HepG2 (cell line): ENCODE measurements around the gene AFDN. TPM values are rescaled to one million over a fixed set of nuclear protein-coding genes. Genes with fewer than 3 reads are reported as not detected.

Experiments
- ARNT ChIP-seq: fragments of 450-650 bp; IDR thresholded peaks from 2 replicates; pipeline ENCODE4 v1.6.1; 2017
- FIP1L1 ChIP-seq: fragments of 200-400 bp; formaldehyde crosslinking; IDR thresholded peaks from 2 replicates; pipeline ENCODE4 v1.6.1; 2018; ENCODE audit warnings: low read depth, mild to moderate bottlenecking, low read length, moderate library complexity, borderline replicate concordance; ENCODE audit not compliant: insufficient read depth
- FOXO1 ChIP-seq: sonication (generic); formaldehyde crosslinking; IDR thresholded peaks from 2 replicates; pipeline ENCODE4 v1.4.0; 2020; ENCODE audit warnings: missing genetic modification reagents
- HIVEP1 ChIP-seq: sonication (generic); formaldehyde crosslinking; IDR thresholded peaks from 2 replicates; pipeline ENCODE4 v1.4.0; 2020; ENCODE audit warnings: mild to moderate bottlenecking, missing genetic modification reagents
- MTA1 ChIP-seq: sonication (generic); formaldehyde crosslinking; IDR thresholded peaks from 2 replicates; pipeline ENCODE4 v1.4.0; 2020; ENCODE audit warnings: missing genetic modification reagents, mild to moderate bottlenecking, borderline replicate concordance
- NCOA1 ChIP-seq: sonication (generic); formaldehyde crosslinking; IDR thresholded peaks from 2 replicates; pipeline ENCODE4 v1.9.0; 2021; ENCODE audit warnings: missing genetic modification reagents
- PAX8 ChIP-seq: sonication (generic); formaldehyde crosslinking; IDR thresholded peaks from 2 replicates; pipeline ENCODE4 v1.8.0; 2022; ENCODE audit warnings: mild to moderate bottlenecking, missing genetic modification reagents, borderline replicate concordance
- PRMT3 ChIP-seq: sonication (generic); formaldehyde crosslinking; IDR thresholded peaks from 2 replicates; pipeline ENCODE4 v1.8.1; 2022; ENCODE audit warnings: low read depth, mild to moderate bottlenecking, moderate library complexity, missing genetic modification reagents, borderline replicate concordance
- SNAI1 ChIP-seq: sonication (generic); formaldehyde crosslinking; IDR thresholded peaks from 2 replicates; pipeline ENCODE4 v1.5.0; 2020; ENCODE audit warnings: mild to moderate bottlenecking, missing genetic modification reagents, borderline replicate concordance
- ZNF136 ChIP-seq: sonication (generic); formaldehyde crosslinking; IDR thresholded peaks from 2 replicates; pipeline ENCODE4 v1.8.1; 2022; ENCODE audit warnings: low read depth, mild to moderate bottlenecking, moderate library complexity, missing genetic modification reagents
- ZNF205 ChIP-seq: IDR thresholded peaks from 2 replicates; pipeline ENCODE4 v1.6.1; 2018; ENCODE audit warnings: missing biosample characterization, missing genetic modification reagents
- ZNF207 ChIP-seq: fragments of 450-650 bp; IDR thresholded peaks from 2 replicates; pipeline ENCODE4 v1.6.1; 2016; ENCODE audit warnings: antibody characterized with exemption, borderline replicate concordance
- ZNF264 ChIP-seq: sonication (generic); formaldehyde crosslinking; IDR thresholded peaks from 2 replicates; pipeline ENCODE4 v1.4.0; 2020; ENCODE audit warnings: missing genetic modification reagents
- ZNF414 ChIP-seq: sonication (generic); formaldehyde crosslinking; IDR thresholded peaks from 2 replicates; pipeline ENCODE4 v1.5.0; 2020; ENCODE audit warnings: missing genetic modification reagents
- ZNF7 ChIP-seq: IDR thresholded peaks from 2 replicates; pipeline ENCODE4 v1.6.1; 2016; ENCODE audit warnings: missing biosample characterization, missing genetic modification reagents
- ZNF709 ChIP-seq: sonication (generic); formaldehyde crosslinking; IDR thresholded peaks from 2 replicates; pipeline ENCODE4 v1.5.0; 2020; ENCODE audit warnings: mild to moderate bottlenecking, missing genetic modification reagents
- ZZZ3 ChIP-seq: sonication (generic); formaldehyde crosslinking; IDR thresholded peaks from 2 replicates; pipeline ENCODE4 v1.4.0; 2020; ENCODE audit warnings: missing genetic modification reagents, mild to moderate bottlenecking, borderline replicate concordance
- polyA plus RNA-seq, 8 experiments: library from polyadenylated mRNA; depleted of rRNA in 3 of 8; stranded (reverse) in 7 of 8; unstranded in 1 of 8; fragments of >200 nt; fragmentation: Illumina TruSeq in 4 of 8; extraction: Trizol in 4 of 8; gene quantifications; 2 replicates each; pipeline versions ENCODE4 v1.2.1 to v1.2.3, GENCODE V29; 2011 to 2016; ENCODE audit warnings: low read depth in 4 of 8, missing spikeins in 1 of 8, mixed read lengths in 1 of 8; ENCODE audit not compliant: insufficient read depth in 1 of 8
- total RNA-seq, 5 experiments: library from RNA; depleted of rRNA; stranded (reverse); fragments of >200 nt; fragmentation: Illumina TruSeq; extraction: Trizol; gene quantifications; 2 replicates each; pipeline ENCODE4 v1.2.3, GENCODE V29; 2016; ENCODE audit warnings: low read depth in 1 of 5
- TF ChIP-seq, protein P1 (sequence below): sonication (generic); formaldehyde crosslinking; IDR thresholded peaks from 2 replicates; pipeline ENCODE4 v1.4.0; 2020; ENCODE audit warnings: missing genetic modification reagents, borderline replicate concordance
- TF ChIP-seq, protein P2 (sequence below): sonication (generic); formaldehyde crosslinking; IDR thresholded peaks from 2 replicates; pipeline ENCODE4 v1.5.0; 2020; ENCODE audit warnings: mild to moderate bottlenecking, low read depth, missing genetic modification reagents, borderline replicate concordance
- TF ChIP-seq, protein P3 (sequence below): sonication (generic); formaldehyde crosslinking; IDR thresholded peaks from 2 replicates; pipeline ENCODE4 v1.5.0; 2020; ENCODE audit warnings: missing genetic modification reagents
- TF ChIP-seq, protein P4 (sequence below): sonication (generic); formaldehyde crosslinking; IDR thresholded peaks from 2 replicates; pipeline ENCODE4 v1.5.1; 2020; ENCODE audit warnings: mild to moderate bottlenecking, moderate library complexity, missing genetic modification reagents

AFDN gene
- total and polyA plus RNA-seq, 2 of the 13 experiments (the other 11 are each of a cell fraction or from before 2014, with no cell fraction given), result 136 to 151 TPM

GRCh38 chr6:167963589-167964057 is 136.9 kb downstream of the AFDN start (continued):
- 0 out of 2 replicates have a peak, but pooled peaks have one; percentile 59 for TF ChIP-seq PAX8
- TF ChIP-seq ZNF207, result no peak
- no peak for TF ChIP-seq HIVEP1 (CRISPR knock-in tag)
- no peak for TF ChIP-seq ZNF7
- no peak for TF ChIP-seq ARNT
- TF ChIP-seq, protein P1, sequence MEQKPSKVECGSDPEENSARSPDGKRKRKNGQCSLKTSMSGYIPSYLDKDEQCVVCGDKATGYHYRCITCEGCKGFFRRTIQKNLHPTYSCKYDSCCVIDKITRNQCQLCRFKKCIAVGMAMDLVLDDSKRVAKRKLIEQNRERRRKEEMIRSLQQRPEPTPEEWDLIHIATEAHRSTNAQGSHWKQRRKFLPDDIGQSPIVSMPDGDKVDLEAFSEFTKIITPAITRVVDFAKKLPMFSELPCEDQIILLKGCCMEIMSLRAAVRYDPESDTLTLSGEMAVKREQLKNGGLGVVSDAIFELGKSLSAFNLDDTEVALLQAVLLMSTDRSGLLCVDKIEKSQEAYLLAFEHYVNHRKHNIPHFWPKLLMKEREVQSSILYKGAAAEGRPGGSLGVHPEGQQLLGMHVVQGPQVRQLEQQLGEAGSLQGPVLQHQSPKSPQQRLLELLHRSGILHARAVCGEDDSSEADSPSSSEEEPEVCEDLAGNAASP (CRISPR knock-in tag), result peak; percentile 84
- TF ChIP-seq FOXO1, result peak; percentile 73; the same call in 1 of the 2 replicates
- TF ChIP-seq, protein P2, sequence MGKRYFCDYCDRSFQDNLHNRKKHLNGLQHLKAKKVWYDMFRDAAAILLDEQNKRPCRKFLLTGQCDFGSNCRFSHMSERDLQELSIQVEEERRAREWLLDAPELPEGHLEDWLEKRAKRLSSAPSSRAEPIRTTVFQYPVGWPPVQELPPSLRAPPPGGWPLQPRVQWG (CRISPR knock-in tag), result no peak
- no peak for TF ChIP-seq SNAI1
- TF ChIP-seq PRMT3 (CRISPR knock-in tag), result no peak
- 0 out of 2 replicates have a peak, but pooled peaks have one; percentile 39 for TF ChIP-seq ZNF414 (CRISPR knock-in tag)
- peak; percentile 89 for TF ChIP-seq ZNF205
- 0 out of 2 replicates have a peak, but pooled peaks have one; percentile 63 for TF ChIP-seq NCOA1 (CRISPR knock-in tag)
- TF ChIP-seq, protein P3, sequence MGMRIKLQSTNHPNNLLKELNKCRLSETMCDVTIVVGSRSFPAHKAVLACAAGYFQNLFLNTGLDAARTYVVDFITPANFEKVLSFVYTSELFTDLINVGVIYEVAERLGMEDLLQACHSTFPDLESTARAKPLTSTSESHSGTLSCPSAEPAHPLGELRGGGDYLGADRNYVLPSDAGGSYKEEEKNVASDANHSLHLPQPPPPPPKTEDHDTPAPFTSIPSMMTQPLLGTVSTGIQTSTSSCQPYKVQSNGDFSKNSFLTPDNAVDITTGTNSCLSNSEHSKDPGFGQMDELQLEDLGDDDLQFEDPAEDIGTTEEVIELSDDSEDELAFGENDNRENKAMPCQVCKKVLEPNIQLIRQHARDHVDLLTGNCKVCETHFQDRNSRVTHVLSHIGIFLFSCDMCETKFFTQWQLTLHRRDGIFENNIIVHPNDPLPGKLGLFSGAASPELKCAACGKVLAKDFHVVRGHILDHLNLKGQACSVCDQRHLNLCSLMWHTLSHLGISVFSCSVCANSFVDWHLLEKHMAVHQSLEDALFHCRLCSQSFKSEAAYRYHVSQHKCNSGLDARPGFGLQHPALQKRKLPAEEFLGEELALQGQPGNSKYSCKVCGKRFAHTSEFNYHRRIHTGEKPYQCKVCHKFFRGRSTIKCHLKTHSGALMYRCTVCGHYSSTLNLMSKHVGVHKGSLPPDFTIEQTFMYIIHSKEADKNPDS (CRISPR knock-in tag), result no peak
- TF ChIP-seq, protein P4, sequence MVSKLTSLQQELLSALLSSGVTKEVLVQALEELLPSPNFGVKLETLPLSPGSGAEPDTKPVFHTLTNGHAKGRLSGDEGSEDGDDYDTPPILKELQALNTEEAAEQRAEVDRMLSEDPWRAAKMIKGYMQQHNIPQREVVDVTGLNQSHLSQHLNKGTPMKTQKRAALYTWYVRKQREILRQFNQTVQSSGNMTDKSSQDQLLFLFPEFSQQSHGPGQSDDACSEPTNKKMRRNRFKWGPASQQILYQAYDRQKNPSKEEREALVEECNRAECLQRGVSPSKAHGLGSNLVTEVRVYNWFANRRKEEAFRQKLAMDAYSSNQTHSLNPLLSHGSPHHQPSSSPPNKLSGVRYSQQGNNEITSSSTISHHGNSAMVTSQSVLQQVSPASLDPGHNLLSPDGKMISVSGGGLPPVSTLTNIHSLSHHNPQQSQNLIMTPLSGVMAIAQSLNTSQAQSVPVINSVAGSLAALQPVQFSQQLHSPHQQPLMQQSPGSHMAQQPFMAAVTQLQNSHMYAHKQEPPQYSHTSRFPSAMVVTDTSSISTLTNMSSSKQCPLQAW, result no peak; the same call in 1 of the 2 replicates
- no peak for TF ChIP-seq FIP1L1
- no peak for TF ChIP-seq ZZZ3 (CRISPR knock-in tag)
- TF ChIP-seq ZNF709 (CRISPR knock-in tag), result no peak
- peak; percentile 78; the same call in 1 of the 2 replicates for TF ChIP-seq ZNF264 (CRISPR knock-in tag)
- TF ChIP-seq MTA1 (CRISPR knock-in tag), result peak; percentile 87; the same call in 1 of the 2 replicates
- TF ChIP-seq ZNF136 (CRISPR knock-in tag), result no peak
